B cell (primary cell): ENCODE data around the gene ABL1. TPM values are rescaled to one million over a fixed set of nuclear protein-coding genes. Genes with fewer than 3 reads are reported as not detected.

Experiments used
- ATAC-seq: fragments of 200-7000 bp; cut with Tn5 transposase; one replicate; pipeline ENCODE4 v1.10.0; 2021; ENCODE audit warnings: low read depth, mild to moderate bottlenecking, moderate number of reproducible peaks, moderate library complexity
- CTCF ChIA-PET: fragments of 350-600 bp; sonication (Branson Sonifier 250); formaldehyde crosslinking; loops from one replicate; lab custom pipeline; 2021; ENCODE audit warnings: antibody characterized with exemption, inconsistent platforms; lab: Charles Lee
- POLR2A ChIA-PET: fragments of 350-600 bp; sonication (Branson Sonifier 250); formaldehyde crosslinking; loops from one replicate; lab custom pipeline; 2021; ENCODE audit warnings: antibody characterized with exemption; lab: Charles Lee
- DNase-seq: peaks from one replicate; pipeline ENCODE4 v3.0.0; 2013
- H2AFZ ChIP-seq: 2 replicates; pipeline ENCODE4 v1.6.1; 2012; ENCODE audit warnings: mild to moderate bottlenecking, low read depth, low read length; ENCODE audit not compliant: insufficient read depth, poor library complexity, severe bottlenecking
- H3K27ac ChIP-seq, 2 donors: 1 replicate in 1 of 2; 2 replicates in 1 of 2; pipeline ENCODE4 v1.5.1; 2012 to 2013; ENCODE audit warnings: low read length in 2 of 2, mild to moderate bottlenecking in 2 of 2, moderate library complexity in 1 of 2
- H3K27me3 ChIP-seq, 4 experiments: fragments of 200-600 bp in 1 of 4; sonication (generic) in 1 of 4; replicated peaks in 1 of 4; 1 replicate in 2 of 4; 2 replicates in 2 of 4; pipeline versions ENCODE4 v1.6.1 to v1.7.0; 2013 to 2016; ENCODE audit warnings: low read length in 3 of 4, mild to moderate bottlenecking in 2 of 4, mixed read lengths in 1 of 4, moderate library complexity in 1 of 4; ENCODE audit not compliant: insufficient read depth in 4 of 4, control insufficient read depth in 3 of 4; ENCODE audit errors: control extremely low read depth in 1 of 4
- H3K36me3 ChIP-seq, 2 experiments: replicated peaks in 1 of 2; 1 replicate in 1 of 2; 2 replicates in 1 of 2; pipeline versions ENCODE4 v1.6.1 to v1.7.1; 2013; ENCODE audit warnings: low read length in 1 of 2; ENCODE audit not compliant: insufficient read depth in 2 of 2, control insufficient read depth in 1 of 2; ENCODE audit errors: control extremely low read depth in 1 of 2, extremely low read depth in 1 of 2
- H3K4me1 ChIP-seq, 2 donors: fragments of 200-600 bp in 1 of 2; sonication (generic) in 1 of 2; 1 replicate in 1 of 2; 2 replicates in 1 of 2; pipeline versions ENCODE4 v1.5.1 to v1.6.1; 2013 to 2017; ENCODE audit warnings: low read length in 2 of 2; ENCODE audit not compliant: control insufficient read depth in 2 of 2, insufficient read depth in 2 of 2
- H3K4me2 ChIP-seq: replicated peaks from 2 replicates; pipeline ENCODE3; 2012; ENCODE audit warnings: mild to moderate bottlenecking, low read depth, low read length; ENCODE audit not compliant: poor library complexity, severe bottlenecking
- H3K4me3 ChIP-seq, 5 experiments: fragments of 200-600 bp in 1 of 5; sonication (generic) in 1 of 5; 1 replicate in 3 of 5; 2 replicates in 2 of 5; pipeline versions ENCODE4 v1.5.1 to v1.7.0; 2011 to 2016; ENCODE audit warnings: low read length in 4 of 5, mild to moderate bottlenecking in 4 of 5, low read depth in 2 of 5, control low read depth in 1 of 5, moderate library complexity in 1 of 5; ENCODE audit not compliant: insufficient read depth in 1 of 5; ENCODE audit errors: control extremely low read depth in 1 of 5, extremely low read depth in 1 of 5
- H3K79me2 ChIP-seq: fragments of 200-600 bp; sonication (generic); one replicate; pipeline ENCODE4 v1.6.0; 2016; ENCODE audit warnings: low read length; ENCODE audit not compliant: control insufficient read depth, insufficient read depth
- H3K9ac ChIP-seq: fragments of 200-600 bp; sonication (generic); 2 replicates; pipeline ENCODE4 v1.6.1; 2017; ENCODE audit warnings: mild to moderate bottlenecking, low read length, moderate library complexity
- H3K9me3 ChIP-seq, 3 donors: one replicate each; pipeline versions ENCODE4 v1.6.1 to v1.7.1; 2013; ENCODE audit warnings: low read length in 2 of 3; ENCODE audit not compliant: control insufficient read depth in 2 of 3, insufficient read depth in 1 of 3; ENCODE audit errors: control extremely low read depth in 1 of 3
- H4K20me1 ChIP-seq: 2 replicates; pipeline ENCODE4 v1.6.0; 2012; ENCODE audit warnings: mild to moderate bottlenecking, low read length; ENCODE audit not compliant: insufficient read depth, control insufficient read depth, poor library complexity, severe bottlenecking
- H3K27ac Mint-ChIP-seq: one replicate; pipeline ENCODE4 v1.8.0; 2021; ENCODE audit warnings: mixed read lengths
- H3K27me3 Mint-ChIP-seq: one replicate; pipeline ENCODE4 v1.8.0; 2021; ENCODE audit warnings: mixed read lengths
- H3K4me1 Mint-ChIP-seq: one replicate; pipeline ENCODE4 v1.8.0; 2021; ENCODE audit warnings: mixed read lengths
- H3K4me3 Mint-ChIP-seq: one replicate; pipeline ENCODE4 v1.8.0; 2021; ENCODE audit warnings: mixed read lengths
- H3K9me3 Mint-ChIP-seq: one replicate; pipeline ENCODE4 v1.8.0; 2022; ENCODE audit warnings: mixed read lengths; ENCODE audit not compliant: insufficient read depth
- EZH2 ChIP-seq: IDR thresholded peaks from 2 replicates; pipeline ENCODE4 v1.6.1; 2012; ENCODE audit warnings: borderline replicate concordance, low read depth, mild to moderate bottlenecking, moderate library complexity, low read length; ENCODE audit not compliant: insufficient read depth, poor library complexity, severe bottlenecking
- WGBS: methylation state at CpG from one replicate; pipeline ENCODE4 v1.1.5; 2013; ENCODE audit warnings: missing lambda C conversion rate; ENCODE audit not compliant: insufficient coverage; 5-methylcytosine and 5-hydroxymethylcytosine counted together
- intact Hi-C: fragments of 100-400 bp; cut with micrococcal nuclease; formaldehyde crosslinking; loops from one replicate; pipeline ENCODE4 v1.10.0; 2022
- polyA plus RNA-seq: library from polyadenylated mRNA; depleted of rRNA; stranded (reverse); fragments of >200 nt; gene quantifications from 2 replicates; pipeline ENCODE4 v1.2.3, GENCODE V29; 2012
- total RNA-seq, 2 donors: library from RNA; stranded (reverse); fragments of 120-200 nt in 1 of 2; gene quantifications; 1 replicate in 1 of 2; 2 replicates in 1 of 2; pipeline versions ENCODE4 v1.2.3 to v1.2.4, GENCODE V29; 2013 to 2022
- TF ChIP-seq, protein P1 (sequence below): fragments of 200-600 bp; IDR thresholded peaks from one replicate; pipeline ENCODE4 v1.8.0; 2022; ENCODE audit warnings: antibody characterized with exemption, mild to moderate bottlenecking

Gene ABL1
- total and polyA plus RNA-seq, 2 donors (not counting 1 experiment from before 2014, with no cell fraction given), result 11.9 to 46.0 TPM

DNA sequence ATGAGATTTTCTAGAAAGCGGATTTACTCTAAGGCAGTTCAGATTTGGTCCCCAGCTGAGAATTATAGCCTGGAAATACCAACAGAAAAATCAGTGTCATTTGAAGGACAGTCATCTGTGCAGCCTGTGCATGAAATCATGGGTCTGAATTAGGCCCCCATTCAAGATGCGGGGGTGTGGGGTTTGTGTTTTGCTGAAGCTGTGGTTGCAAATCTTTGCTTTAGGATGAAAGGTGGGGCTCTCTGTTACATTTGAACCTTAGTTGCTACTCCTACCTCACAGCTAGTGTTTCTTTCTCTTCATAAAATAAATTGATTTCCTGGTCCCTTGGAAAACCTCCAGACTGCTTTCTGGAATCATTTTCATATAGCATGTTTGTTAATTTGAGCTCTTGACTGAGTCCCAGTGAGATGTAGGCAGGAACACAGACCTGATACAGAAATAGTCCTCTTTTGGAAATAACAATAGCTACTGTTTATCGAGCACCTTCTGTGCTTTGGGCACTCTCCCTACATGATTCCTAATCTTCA is 4.8 kb upstream of the ABL1 start:
- intact Hi-C loops, result no loop called here
- Histone ChIP-seq H3K9ac (no peak overlapping the region), H3K27me3 (no peaks in the 10 kb centered on the region), H3K4me2 (no peak overlapping the region), H4K20me1 (peaks cover 20% of the 10 kb centered on the region), H3K9me3 (peaks cover 2 to 8% (median 4%) of the 10 kb centered on the region in 3 donors), H3K36me3 (no peaks in the 10 kb centered on the region), H3K79me2 (peaks cover 36% of the 10 kb centered on the region), H3K4me1 (peaks cover 11 to 12% of the 10 kb centered on the region in 2 donors), H3K27ac (no peak overlapping the region), H3K4me3 (no peak overlapping the region), H2AFZ (no peak overlapping the region)
- no peak for DNase-seq
- no peaks in the 10 kb centered on the region for H3K27me3 Mint-ChIP-seq
- TF ChIP-seq, protein P1, sequence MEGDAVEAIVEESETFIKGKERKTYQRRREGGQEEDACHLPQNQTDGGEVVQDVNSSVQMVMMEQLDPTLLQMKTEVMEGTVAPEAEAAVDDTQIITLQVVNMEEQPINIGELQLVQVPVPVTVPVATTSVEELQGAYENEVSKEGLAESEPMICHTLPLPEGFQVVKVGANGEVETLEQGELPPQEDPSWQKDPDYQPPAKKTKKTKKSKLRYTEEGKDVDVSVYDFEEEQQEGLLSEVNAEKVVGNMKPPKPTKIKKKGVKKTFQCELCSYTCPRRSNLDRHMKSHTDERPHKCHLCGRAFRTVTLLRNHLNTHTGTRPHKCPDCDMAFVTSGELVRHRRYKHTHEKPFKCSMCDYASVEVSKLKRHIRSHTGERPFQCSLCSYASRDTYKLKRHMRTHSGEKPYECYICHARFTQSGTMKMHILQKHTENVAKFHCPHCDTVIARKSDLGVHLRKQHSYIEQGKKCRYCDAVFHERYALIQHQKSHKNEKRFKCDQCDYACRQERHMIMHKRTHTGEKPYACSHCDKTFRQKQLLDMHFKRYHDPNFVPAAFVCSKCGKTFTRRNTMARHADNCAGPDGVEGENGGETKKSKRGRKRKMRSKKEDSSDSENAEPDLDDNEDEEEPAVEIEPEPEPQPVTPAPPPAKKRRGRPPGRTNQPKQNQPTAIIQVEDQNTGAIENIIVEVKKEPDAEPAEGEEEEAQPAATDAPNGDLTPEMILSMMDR, result no peak
- no peak for TF ChIP-seq EZH2
- H3K9me3 Mint-ChIP-seq, result peaks cover 3% of the 10 kb centered on the region
- H3K4me3 Mint-ChIP-seq, result no peak overlapping the region
- ATAC-seq, result no peak
- whole genome bisulfite sequencing, result 92% methylated on average over 1 of the region's 3 CpGs
- CTCF ChIA-PET, result interaction anchor here (1.1 kb wide), 1 partner anchor 121 kb away, joined by 3 read pairs; no protein-coding TSS in a partner anchor
- H3K27ac Mint-ChIP-seq, result no peak overlapping the region
- POLR2A ChIA-PET, result no interaction called here
- H3K4me1 Mint-ChIP-seq, result peaks cover 16% of the 10 kb centered on the region

DNA sequence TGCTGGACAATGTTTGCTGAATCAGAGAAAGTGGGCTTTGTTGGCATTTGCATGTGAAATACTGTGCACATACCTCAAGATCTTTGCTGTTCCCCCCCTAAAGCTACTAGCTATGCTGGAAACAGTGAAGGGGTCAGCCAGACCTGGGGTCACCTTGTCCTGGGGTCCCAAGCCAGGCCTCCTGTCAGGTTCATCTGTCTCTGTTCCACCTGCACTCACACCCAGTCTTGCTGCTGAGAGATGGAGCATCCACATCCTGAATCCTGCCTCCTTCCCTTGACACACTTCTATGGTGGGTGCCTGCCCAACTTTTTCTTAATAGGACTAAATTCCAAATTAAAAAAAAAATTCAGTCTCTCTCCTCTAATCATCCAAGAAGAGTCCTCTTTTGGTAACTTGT is 4.0 kb upstream of the ABL1 start:
- Histone ChIP-seq H3K4me3 (no peak overlapping the region), H3K36me3 (no peaks in the 10 kb centered on the region), H3K27ac (no peak overlapping the region), H3K79me2 (peaks cover 41% of the 10 kb centered on the region), H3K4me2 (no peak overlapping the region), H3K4me1 (peaks cover 15 to 16% of the 10 kb centered on the region in 2 donors), H3K27me3 (no peaks in the 10 kb centered on the region), H4K20me1 (peaks cover 16% of the 10 kb centered on the region), H3K9ac (no peak overlapping the region), H2AFZ (no peak overlapping the region), H3K9me3 (peaks cover 2 to 8% (median 4%) of the 10 kb centered on the region in 3 donors)
- Mint-ChIP-seq H3K27me3 (no peaks in the 10 kb centered on the region), H3K9me3 (peaks cover 3% of the 10 kb centered on the region), H3K4me1 (peaks cover 22% of the 10 kb centered on the region), H3K4me3 (no peak overlapping the region), H3K27ac (no peak overlapping the region)
- no peak for ATAC-seq
- no peak for DNase-seq
- intact Hi-C loops, result no loop called here
- POLR2A ChIA-PET, result no interaction called here
- CTCF ChIA-PET, result interaction anchor here (0.6 kb wide), 1 partner anchor 927 kb away, joined by 7 read pairs; no protein-coding TSS in a partner anchor
- TF ChIP-seq EZH2, result no peak
- TF ChIP-seq, protein P1, result no peak
